Activated CD4-positive, alpha-beta T cell treated with anti-CD3 and anti-CD28 coated beads, Interleukin-2, amount 50 U/mL, for 16 hours (primary cell): ENCODE measurements around the gene DIP2B.

Source experiments
- DNase-seq: peaks from one replicate; pipeline ENCODE4 v3.0.0-alpha.2; 2020

DIP2B gene

DNA sequence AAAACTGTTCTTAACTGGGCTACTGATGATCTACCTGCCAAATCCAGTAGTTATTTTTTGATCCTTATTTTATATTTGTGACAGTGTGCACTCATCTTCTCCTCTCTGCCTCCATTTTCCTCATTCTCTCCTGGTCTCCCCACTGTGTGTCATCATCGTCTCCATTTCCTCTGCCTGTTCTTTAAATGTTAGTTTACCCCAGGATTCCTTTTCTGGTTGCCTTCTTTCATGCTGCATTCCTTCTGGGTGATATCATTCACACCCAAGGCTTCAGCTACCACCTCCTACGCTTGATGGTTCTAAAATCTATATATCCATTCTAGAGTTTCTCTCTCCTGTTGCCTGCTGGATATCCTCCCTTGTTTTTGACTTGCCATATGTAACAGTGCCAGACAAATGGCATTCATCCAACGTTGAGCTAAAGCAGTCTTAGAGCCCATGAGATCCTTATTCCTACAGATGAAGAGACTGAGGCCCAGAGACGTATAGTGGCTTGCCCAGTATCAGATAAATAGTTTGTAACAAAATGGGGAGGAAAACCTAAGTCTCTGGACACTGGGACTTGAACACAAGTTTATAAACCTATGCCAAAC is 109.5 kb downstream of the DIP2B start:
- DNase-seq = no peak

DNA sequence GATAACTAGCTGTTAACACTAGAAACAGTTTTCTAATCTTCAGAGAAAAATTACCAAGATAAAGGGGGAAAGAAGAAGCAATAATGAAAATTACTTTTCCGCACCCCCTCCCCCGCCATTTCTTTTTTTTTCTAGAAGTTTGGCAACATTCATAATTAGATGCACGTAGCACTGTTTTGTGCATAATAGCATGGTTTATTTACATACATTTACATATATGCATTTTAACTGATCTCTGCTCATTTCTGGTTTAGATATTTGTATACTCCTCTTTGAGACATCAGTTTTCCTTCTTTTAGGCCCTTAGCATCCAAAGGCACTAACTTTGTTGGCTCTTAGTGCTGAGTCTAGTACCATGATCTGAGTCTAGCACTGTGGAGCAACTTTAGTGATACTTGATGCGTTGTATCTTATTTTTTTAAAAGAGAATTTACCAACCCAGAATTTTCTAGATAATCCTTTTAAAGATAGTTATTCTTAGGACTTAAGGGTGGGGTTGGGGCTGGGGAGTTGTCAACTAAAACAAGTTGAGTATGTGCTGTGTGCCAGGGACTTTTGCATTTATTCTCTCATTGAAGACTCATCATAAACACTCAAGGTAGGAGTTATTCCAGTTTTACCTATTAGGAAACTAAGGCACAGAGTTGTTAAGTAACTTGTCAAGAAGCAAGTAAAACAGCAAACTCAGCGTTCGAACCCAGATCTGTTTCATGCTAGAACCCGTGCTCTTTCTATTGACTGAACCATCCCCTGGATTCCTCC is 110.5 kb downstream of the DIP2B start:
- no peak for DNase-seq

DNA sequence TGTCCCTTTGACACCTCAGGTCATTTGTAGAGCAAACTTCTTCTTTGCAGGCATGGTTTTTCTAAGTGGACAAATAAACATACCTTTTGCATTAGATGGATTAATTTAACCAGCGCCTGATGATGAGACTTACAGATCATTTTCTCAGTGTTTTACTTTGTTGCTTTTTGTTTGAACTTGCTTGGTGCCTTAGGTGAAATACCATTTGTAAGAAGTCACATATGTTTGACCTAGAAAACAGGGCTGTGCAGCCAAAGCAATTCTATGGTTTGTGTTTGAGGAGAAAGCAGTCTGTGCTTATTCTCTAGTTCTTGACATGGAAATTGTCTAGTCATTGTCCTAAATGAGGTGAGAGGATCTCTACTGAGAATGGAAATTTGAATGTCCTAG is 111.1 kb downstream of the DIP2B start:
- DNase-seq = no peak

DNA sequence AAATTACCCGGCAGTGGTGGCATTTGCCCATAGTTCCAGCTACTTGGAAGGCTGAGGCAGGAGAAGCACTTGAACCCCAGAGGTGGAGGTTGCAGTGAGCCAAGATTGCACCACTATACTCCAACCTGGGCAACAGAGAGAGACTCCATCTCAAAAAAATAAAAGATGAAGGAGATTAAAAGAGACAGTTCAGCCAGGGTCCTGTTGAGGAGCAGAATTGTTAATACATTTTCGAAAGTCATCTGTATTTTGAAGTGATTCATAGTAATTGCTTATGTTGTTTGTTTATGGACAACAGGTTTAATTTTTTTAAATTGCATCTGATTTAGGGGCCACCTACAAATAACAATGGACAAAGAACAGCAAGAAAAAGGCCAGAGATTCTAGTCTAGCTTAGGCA is 112.9 kb downstream of the DIP2B start:
- DNase-seq = no peak

DNA sequence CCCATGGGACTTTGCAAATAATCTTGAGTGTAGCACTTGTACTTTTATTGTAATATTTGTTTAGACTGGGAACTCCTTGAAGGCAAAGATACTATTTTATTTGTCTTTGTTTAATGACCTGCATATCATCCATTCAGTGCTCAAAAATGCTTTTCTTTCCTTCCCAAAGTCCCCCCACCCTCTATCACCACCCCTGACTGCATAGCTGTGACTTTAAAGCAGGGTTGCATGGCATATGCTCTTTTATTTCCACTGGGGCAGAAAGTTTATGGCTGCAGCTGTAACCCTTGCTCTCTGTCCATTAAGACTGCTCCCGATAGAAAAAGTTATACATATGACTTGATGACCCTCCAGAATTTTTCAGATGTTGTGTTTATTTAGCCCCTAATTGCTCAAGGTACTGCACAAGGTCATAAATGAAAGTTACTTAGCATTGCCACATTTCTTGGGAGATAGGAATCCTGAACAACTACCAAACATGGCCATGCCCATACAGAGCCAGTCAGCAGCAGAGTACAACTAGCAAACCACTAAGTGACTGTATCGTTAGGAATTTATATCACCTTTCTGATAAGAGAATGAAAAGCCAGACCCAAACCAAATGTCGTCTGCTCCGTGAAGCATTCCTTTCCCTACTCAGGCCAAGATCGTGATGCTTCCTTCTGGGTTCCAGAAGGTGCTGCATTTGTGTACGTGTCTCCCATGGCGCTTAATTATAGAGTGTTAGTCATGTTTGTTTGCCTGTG is 114.3 kb downstream of the DIP2B start:
- DNase-seq = no peak

DNA sequence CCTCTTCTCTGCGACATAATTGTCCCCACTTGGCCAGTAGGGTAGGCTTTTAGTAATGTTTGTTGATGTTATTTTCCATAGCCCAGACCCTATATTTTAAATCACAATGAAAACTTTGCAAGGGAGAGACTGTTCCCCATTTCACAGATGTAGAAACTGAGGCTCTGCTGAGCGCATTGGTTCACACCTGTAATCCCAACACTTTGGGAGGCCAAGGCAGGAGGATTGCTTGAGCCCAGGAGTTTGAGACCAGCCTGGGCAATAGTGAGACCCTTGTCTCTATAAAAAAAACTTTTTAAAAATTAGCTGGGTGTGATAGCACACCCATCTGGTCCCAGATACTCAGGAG is 114.8 kb downstream of the DIP2B start:
- no peak for DNase-seq

DNA sequence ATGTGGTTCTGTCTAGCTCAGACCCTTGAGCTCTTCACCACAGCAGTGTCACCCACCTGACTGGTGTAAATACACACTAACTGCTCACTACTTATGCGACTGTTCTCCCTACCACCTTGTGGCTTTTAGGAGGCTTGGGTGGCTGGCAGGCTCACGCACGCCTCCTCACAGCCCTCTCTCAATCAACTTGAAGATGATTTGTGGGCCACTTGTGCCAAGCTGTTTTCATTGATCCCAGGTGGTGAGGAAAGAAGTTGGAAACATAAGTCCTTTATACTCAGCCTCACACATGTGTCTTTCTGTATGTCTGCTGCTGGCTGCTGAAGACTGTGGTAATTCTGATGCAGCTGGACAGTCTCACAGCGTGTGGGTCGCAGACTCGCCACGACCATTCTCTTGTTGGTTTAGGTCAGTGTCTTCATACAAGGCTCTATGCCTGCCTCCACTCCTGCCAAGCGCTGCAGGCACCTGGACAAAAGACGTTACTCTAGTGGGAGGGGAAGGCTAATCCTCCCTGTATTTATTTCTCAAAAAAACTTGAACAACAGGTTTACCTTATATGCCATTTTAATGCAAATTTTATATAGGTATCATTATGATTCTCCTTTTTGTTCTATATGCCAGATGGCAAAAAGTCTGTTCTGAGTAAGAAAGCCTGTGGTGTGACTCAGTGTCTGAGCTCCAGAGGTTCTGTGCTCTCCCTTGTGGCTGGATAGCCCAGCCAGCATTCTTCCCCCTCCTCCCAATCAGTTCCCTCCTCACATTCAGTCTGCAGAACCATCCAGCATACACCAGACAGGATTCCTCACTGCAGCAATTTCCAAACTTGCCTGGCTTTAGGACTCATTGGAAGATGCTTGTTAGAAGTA is 115.6 kb downstream of the DIP2B start:
- peak; percentile 63 for DNase-seq

DNA sequence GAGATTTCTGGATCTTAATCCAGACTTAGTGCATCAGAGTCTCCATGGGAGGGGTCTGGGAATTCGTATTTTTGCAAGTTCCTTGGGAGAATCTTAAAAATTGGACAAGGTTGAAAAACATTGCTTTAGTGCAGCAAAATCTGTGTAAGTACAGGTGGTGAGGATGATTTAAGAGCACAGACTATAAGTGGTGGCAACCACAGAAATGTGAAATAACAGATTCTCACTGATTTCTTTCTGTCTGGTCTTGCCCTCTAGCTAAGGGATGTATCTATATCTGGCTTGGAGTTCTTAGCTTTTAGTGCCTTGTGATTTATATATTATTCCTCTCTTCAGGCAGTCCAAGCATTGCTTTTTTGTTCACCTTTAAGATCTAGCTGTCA is 116.2 kb downstream of the DIP2B start:
- no peak for DNase-seq

DNA sequence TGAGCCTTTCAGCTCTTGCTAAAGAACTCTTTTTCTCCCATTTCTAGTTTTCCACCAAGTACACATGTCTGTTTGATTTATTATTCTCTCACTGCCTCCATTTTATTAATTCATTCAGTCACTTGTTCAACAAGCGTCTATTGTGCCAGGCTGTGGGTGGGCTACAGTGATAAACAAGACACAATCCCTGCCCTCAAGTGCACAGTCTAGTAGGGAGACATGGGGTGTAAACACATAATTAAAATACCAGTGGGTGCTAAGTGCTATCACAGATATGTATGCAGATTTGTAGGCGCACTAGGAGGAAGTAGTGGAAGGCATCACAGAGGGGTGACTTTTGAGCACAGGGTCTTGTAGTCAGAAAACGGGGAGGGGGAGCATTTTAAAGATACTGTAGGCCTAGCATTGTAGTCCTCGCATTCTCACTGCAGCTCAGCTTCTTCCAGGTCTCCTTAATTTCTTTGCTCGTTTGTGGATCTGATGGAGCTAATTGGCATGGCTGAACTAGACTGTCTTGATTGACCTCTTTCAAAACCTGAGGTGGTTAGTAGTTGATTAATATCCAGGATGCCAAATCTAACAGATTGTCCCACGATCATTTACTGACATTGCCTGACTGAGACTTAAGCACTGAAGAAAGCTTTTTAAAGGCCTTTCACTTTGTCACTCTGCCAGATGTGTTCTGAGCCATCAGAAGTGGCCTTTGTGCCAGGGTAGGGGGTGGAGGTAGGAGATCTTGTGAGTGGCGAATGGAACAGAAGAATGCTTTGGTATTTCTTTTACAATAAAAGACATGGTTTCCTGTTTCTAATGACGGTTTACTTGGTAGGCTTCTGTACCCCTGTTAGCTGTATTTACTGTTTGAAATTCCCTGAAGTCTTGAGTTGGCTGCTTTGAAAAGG is 116.9 kb downstream of the DIP2B start:
- DNase-seq = no peak

DNA sequence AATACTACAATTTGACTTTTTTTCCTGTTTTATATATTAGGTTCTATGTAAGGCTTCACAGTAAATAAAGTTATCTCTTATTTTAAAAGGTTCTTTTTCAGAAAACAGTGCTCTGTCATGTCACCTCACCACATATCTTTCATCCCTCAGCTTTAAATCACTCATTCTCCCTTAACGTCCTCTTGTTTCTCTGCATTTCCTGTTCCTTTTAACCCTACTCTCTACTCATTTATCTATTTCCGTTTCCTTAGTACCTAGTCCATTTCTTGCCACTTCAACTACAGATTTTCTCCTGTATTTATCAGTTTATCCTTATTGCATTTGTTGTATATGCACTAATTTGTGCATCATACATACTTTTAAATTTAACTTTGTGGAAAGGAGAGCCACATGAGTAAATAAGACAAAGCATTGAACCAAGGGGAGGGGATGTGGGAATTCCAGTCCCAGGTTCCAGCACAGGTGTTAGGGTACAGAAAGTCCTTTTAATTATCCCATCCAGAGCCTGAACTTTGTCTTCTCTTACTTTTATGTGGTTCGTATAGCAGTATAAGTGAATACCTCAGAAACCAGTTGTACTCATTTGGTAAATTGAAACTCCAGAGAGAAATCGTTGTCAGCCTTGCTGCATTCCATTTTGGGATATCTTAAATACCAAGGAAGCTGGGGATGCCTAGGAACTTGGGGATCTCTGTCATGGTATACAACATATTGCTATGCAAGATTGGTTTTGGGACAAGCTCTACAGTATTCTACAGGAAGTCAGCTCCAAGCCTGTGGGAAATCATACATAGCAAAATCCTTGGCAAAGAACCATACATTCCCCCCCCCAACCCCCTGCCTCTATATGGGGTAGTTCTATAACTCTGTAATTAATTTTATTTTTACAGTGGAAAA is 120.5 kb downstream of the DIP2B start:
- DNase-seq = peak; percentile 66

DNA sequence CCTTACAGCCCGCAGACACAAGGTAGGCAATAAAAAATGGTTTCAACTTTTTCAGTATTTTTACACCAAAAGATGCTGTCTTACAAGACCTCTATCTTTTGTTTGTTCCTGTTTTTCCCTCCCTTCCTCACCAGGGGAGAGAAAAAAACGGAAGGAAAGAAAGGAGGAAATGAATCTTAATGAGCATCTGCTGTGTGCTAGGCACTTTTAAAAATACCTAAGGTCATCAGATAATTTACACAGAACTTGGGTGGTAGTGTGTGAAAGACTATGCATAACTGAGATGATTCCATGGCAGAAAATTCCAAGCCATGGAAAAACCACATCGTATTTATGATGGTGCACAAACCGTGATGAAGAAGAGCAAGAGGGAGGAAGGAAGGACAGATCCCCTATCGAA is 121.2 kb downstream of the DIP2B start:
- no peak for DNase-seq

DNA sequence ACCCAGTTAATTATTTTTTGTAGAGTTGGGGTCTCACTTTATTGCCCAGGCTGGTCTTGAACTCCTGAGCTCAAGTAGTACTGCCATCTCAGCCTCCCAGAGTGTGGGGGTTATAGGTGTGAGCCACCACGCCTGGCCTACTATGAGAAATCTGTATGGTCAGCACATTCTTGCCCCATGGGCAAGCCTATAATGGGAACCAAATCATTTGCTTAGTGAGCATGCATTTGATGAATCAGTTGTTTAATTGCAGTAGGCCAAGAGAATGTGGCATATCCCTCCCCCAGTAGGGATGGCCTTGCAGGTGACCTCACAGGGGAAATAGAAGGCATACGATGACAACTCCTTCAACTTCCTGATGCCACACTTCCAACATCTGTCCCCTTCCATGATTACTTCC is 122.7 kb downstream of the DIP2B start:
- DNase-seq = no peak

DNA sequence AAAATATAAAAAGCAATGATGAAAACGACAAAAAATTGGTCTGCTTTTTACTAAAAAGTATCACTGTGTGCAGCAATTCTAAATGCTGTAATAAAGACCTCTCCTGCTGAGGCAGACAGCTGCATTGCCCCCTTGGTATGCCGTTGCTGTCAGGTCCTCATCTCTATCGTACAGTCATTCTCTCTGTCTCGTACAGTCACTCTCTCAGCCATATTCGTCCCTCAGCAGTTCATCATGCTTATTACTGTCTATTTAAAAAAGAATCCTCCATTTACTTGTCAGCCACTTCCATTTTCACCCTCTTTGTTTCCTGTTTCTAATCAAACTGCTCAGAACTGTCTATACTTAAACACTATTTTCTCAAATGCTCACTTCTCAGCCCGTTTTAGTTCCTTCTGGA is 123.6 kb downstream of the DIP2B start:
- DNase-seq = no peak

DNA sequence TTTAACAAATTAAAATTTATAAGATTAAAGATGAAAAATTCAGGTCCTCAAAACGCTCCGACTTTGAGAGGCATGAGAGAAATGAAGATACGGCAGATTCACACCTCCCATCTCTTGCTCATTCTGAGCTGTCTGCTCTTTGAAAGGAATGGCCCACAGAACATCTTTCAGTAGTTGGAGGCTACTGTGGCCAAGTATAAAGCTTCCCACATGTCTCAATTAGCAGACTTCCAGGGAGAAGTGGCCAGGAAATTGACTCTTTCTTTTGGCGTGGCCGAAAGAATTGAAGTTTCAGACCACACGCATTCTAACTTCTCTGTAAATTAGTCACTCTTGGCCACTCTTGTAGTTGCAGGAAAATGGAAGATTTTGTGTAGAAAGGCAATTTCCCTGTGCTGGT is 129.2 kb downstream of the DIP2B start:
- DNase-seq = no peak

DNA sequence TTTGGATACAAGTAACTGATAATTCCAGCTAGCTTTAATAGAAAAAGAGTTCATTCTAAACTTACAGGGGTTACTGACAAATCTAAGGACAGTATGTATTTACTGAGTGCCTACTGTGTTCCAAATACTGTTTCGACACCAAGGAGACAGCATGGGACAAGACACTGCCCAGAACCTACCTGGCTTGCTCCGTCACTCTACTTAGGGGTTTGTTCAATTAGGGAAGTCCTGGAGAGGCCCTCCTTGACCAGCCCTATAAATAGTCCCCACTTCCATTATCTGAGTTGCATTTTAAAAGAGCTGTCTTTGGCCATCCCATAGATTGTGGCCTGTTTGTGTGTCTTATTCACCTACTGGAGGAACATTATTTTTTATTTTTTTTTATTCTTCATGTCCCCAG is 129.6 kb downstream of the DIP2B start:
- no peak for DNase-seq

DNA sequence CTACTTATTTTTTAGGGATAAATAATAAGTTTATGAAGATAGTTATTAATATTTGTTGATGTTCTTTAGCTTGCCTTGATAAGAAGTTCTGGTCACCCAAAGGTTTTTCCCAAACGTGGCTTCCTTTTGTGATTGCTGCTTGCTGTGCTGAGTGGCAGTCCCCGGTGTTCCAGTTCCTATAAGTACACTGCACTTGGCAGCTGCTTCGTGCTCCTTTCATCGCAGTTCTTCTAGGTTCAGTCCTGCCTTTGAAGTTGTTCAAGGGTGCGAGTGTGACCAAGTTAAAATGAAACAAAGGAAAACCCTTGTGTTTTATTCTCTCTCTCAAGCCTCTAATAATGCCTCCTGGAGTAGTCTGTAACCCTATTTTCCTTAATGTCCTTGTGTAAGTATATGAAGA is 130.6 kb downstream of the DIP2B start:
- DNase-seq = no peak

DNA sequence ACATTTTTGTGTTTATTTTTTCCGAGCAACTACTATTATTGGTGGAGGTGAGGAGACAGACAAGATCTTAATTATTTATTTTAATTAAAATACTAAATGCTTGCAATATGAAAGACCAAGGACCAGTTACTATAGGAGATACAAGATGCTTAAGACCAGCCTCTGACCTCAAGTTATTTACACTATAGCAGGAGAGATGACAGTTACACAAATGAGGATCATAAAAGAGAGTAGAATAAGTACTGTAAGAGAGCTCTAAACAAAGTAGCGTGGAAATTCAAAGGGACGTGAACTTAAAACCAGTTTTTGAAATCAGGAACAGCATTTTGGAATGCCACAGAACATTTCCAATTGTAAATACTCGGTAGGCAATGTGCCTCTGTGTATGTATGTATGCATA is 131.1 kb downstream of the DIP2B start:
- DNase-seq = no peak

DNA sequence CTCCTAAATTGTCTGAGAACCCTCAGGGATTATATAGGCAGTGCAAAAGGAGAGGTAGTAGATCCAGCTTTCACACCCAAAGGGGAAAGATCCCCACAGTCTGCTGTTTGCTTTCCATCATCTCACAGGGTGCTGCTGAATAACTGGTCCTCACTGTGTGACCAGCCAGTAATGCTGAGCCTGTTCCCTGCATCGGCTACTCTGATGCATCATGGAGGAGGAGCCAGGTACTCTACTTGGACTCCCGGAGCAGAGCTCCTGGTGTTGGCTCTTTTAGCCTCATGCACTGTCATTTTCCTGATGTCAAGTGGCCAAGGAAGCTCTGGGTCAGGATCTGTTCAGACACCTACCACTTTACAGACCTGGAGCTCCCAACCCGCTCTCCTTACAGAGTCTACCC is 131.7 kb downstream of the DIP2B start:
- DNase-seq = no peak

DNA sequence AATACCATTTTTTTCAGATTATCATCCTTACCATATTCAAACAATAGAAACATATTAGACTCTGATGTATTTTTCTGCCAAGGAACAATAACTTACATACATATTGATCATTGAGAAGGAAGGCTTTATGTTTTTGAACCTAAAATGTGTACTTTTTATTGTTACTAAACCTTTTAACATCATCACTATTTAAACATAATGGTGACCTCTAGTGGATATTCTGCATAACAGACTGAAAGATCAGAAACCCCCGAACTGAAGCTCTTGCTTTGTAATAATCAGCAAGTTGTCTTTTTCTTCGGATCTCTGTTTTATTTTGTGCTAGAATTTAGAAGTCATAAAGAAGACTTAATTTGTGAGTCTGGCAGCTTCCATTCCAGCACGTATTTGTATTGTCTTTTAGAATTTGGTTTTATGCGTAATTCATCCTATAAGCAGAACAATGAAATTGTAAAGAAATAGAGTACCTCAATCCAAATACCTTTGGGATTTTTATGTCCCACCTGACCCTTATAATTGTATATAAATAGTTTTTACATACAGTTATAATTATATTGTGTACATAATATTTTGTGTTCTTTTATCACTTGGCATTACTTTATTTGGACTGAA is 133.2 kb downstream of the DIP2B start:
- peak; percentile 56 for DNase-seq

DNA sequence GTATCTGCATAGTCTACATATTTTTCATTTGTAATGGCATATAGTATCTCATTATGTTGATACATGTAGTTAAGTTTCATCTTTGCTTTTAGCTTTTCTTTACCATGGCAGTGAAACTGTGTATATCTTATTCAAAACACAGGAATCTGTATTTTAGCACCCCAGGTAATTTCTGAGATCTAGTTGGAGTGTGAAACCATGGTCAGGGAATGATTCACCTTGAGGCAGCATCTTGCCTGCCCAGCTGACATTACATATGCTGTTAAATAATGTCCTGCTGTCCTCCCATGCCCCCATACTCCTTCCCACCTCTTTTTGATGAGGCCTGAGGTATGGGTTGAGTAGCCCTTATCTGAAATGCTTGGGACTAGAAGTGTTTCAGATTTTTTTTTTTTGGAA is 133.7 kb downstream of the DIP2B start:
- DNase-seq = no peak

DNA sequence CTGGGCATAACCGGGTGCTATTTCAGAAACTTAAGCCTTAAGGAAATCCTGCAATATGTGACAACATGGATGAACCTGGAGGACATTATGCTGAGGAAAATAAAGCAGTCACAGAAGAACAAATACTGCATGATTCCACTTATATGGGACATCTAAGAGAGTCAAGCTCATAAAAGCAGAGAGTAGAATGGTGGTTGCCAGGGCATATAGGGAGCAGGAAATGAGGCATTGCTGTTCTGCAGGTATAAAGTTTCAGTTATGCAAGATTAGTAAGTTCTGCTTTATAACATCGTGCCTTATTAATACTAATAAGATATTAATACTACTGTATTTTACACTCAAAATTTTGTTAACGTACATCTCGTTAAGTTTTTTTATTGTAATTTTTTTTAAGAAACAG is 134.9 kb downstream of the DIP2B start:
- peak; percentile 27 for DNase-seq
